HPDE6-E6E7 (cell line): ENCODE results near the gene CLDN18.

Source experiments
- DNase-seq: peaks from one replicate; pipeline ENCODE4 v3.0.0; 2011; ENCODE audit warnings: missing footprints; ENCODE audit errors: extremely low spot score

CLDN18 gene

GRCh38 chr3:138009476-138010272 is at the start of gene CLDN18:
Gene CLDN18 (plus strand): TSS chr3:138010165. CDS start chr3:138010226, 61 bp downstream.
- DNase-seq, result no peak

GRCh38 chr3:137962251-137962650 is 47.7 kb upstream of the CLDN18 start:
- no peak for DNase-seq

GRCh38 chr3:137963463-137963862 is 46.5 kb upstream of the CLDN18 start:
- no peak for DNase-seq

GRCh38 chr3:137970914-137971831 is 38.8 kb upstream of the CLDN18 start:
- peak; percentile 81 for DNase-seq

- DNase-seq, result no peak
Measured at GRCh38 chr3:137972396-137972795, 37.6 kb upstream of the CLDN18 start.

- DNase-seq, result no peak
Measured at GRCh38 chr3:137978328-137978727, 31.6 kb upstream of the CLDN18 start.

- DNase-seq, result no peak
Measured at GRCh38 chr3:137987723-137988122, 22.2 kb upstream of the CLDN18 start.

GRCh38 chr3:137988152-137988551 is 21.8 kb upstream of the CLDN18 start:
- DNase-seq, result no peak

GRCh38 chr3:137988982-137989381 is 21.0 kb upstream of the CLDN18 start:
- DNase-seq, result no peak

GRCh38 chr3:137990427-137990826 is 19.5 kb upstream of the CLDN18 start:
- no peak for DNase-seq

GRCh38 chr3:137992592-137992991 is 17.4 kb upstream of the CLDN18 start:
- DNase-seq, result no peak

GRCh38 chr3:137998121-137999042 is 11.6 kb upstream of the CLDN18 start:
- no peak for DNase-seq

- DNase-seq, result no peak
Measured at GRCh38 chr3:138003069-138003468, 6.9 kb upstream of the CLDN18 start.

GRCh38 chr3:138005627-138006026 is 4.3 kb upstream of the CLDN18 start:
- no peak for DNase-seq

- DNase-seq, result no peak
Measured at GRCh38 chr3:138007898-138008297, 2.1 kb upstream of the CLDN18 start.

- DNase-seq, result no peak
Measured at GRCh38 chr3:138010273-138010590, 267 bp downstream of the CLDN18 start.

- no peak for DNase-seq
Measured at GRCh38 chr3:138011722-138012121, 1.8 kb downstream of the CLDN18 start.

GRCh38 chr3:138012526-138012925 is 2.6 kb downstream of the CLDN18 start:
- no peak for DNase-seq

GRCh38 chr3:138016065-138016464 is 6.1 kb downstream of the CLDN18 start:
- no peak for DNase-seq

- no peak for DNase-seq
Measured at GRCh38 chr3:138019281-138020069, 9.5 kb downstream of the CLDN18 start.

GRCh38 chr3:138023754-138024153 is 13.8 kb downstream of the CLDN18 start:
- no peak for DNase-seq
